NCI-H128 (cell line): Measurements from ENCODE around the gene DHX9.

ENCODE experiments used
- DNase-seq: peaks from one replicate; lab custom pipeline; 2025; ENCODE audit not compliant: unreplicated experiment; lab: John Stamatoyannopoulos, UW

The DHX9 gene

DNA sequence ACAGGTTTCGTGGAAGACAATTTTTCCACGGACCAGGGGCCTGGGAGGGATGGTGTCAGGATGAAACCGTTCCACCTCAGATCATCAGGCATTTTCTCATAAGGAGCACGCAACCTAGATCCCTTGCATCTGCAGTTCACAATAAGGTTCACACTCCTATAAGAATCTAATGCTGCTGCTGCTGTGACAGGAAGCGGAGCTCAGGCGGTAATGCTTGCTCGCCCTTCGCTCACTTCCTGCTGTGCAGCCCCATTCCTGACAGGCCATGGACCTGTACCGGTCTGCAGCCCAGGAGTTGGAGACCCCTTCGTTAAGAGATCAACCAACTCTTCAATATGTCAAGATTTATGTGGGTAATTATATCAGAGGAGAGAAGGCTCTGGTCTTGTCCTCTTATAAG, 3.3 kb upstream of the DHX9 start:
- DNase-seq, result no peak

DNA sequence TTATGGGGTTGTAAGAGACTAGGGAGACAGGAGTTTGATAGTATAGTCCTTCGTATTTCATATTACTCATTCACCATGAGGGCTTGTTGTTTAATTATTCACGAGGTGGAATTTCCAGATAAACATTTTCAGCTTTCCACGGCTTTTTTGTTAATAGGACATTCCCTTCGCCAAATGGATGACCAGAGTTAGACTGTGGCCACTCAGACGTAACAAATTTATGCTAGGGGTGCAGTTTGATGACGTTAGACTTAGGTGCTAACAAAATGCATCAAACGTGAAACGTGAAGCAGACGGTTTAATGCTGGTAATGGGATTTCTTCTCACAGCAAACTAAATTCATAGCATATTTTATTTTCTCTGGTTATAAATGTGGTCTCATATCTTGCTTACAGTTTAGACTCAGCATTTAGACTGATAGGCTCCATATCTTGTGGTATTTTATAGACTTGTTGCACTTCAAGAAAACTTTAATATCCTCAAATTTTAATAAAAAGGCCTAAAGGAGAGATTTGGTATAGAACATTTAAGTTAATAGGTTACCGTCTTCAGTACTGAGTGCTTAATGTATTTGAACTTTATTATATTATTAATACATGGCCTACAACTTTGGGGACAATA, 2.3 kb downstream of the DHX9 start:
- no peak for DNase-seq

DNA sequence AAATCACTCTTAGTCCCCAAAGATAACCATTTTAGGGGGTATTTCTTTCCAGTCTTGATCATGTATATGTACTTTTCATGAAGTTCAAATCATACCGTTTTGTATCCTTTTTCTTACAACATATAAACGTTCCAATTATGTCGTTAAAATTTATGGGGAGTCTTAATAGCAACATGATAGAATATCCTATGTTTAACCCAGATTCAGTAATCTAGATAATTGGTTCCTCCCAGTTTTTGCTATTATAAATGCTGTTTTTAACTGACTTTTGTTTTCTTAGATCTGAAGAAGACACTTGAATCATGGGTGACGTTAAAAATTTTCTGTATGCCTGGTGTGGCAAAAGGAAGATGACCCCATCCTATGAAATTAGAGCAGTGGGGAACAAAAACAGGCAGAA, 3.1 kb downstream of the DHX9 start:
- no peak for DNase-seq

DNA sequence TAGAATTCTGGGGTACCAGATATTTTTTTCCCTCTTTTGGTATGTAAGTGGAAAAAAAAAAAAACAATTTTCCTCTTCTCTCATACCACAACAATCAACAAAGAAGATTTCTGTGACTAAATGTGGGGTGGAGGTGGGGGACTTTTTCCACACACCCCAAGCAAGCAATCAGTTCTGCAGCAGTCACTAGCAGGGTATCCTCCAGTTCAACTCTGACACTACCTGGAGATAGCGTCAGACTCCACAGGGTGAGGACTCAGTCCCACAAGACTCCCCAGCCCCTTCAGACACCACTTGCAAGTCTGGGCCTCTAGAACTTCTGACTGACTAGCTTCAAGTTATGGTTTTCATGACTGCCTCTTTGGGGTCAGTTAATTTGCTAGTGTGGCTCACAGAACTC, 6.2 kb downstream of the DHX9 start:
- DNase-seq, result no peak

DNA sequence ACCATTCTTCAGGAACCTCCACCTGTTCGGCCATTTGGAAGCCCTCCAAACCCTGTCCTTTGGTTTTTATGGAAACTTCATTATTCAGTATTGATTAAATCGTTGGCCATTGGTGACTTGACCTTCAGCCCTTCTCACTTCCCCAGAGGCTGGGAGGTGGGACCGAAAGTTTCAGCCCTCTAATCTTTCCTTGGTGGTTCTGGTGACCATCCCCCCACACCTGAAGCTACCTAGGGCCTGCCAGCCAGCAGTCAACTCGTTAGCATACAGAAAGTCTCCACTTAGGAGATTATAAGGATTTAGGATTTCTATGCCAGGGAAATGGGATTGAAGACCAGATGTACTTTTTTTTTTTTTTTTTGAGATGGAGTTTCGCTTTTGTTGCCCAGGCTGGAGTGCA, 6.7 kb downstream of the DHX9 start:
- DNase-seq, result no peak

DNA sequence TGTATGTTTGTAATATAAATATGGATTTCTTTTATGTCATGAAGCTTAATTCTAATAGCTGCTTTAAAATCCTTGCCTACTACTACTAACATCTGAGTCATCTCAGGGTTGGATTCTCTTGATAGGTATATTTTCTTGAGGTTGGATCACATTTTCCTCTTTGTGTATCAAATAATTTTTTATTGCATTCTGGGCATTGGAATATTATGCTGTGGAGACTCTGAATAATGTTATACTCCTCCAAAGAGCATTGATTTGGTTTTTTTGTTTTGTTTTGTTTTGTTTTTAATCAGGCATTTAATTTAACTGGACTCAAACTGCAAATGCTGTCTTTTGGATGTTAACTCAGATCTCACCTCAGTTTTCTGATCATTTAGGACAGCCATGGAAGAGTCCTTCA, 8.0 kb downstream of the DHX9 start:
- no peak for DNase-seq

DNA sequence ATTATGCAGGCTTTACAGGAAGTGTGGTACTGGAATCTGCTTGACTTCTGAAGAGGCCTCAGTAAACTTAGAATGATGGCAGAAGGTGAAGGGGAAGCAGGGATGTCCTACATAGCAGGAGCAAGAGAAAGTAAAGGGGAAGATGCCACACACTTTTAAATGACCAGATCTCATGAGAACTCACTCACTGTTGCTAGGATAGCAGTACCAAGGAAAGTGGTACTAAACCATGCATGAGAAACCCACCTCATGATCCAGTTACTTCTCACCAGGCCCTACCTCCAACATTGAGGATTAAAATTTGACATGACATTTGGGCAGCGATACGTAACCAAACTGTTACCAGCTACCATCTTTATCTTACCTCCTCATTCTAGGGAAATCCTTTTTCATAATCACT, 9.6 kb downstream of the DHX9 start:
- DNase-seq, result no peak

DNA sequence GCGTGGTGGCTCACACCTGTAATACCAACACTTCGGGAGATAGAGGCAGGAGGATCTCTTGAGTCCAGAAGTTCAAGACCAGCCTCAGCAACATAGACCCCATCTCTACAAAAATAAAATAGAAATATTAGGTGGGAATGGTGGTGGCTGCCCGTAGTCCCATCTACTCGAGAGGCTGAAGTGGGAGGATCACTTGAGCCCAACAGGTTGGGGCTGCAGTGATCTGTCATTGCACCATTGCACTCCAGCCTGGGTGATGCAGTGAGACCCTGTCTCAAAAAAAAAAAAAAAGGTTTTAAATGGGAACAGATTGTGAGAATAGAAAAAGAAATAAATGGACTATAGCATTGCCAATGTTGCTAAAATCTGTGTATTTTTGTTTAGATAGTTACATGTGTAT, 11.2 kb downstream of the DHX9 start:
- DNase-seq, result no peak

DNA sequence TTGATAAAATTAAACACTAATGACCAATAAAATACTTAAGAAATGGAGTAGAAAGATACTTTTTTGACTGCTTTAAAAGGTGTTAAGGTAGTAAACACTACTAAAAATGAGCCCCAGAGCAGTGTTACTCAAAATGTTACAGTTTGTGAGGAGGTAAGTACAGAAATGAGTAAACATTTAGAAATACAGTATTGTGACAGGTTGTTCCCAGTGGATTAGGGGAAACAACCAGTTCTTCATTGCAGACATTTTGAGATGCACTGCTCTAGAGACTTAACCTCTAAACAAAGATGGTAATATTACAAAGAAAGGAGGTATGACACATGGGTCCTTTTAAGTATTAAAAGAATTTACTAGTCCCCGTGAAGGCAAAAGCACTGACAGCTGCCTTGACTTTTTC, 12.7 kb downstream of the DHX9 start:
- no peak for DNase-seq

DNA sequence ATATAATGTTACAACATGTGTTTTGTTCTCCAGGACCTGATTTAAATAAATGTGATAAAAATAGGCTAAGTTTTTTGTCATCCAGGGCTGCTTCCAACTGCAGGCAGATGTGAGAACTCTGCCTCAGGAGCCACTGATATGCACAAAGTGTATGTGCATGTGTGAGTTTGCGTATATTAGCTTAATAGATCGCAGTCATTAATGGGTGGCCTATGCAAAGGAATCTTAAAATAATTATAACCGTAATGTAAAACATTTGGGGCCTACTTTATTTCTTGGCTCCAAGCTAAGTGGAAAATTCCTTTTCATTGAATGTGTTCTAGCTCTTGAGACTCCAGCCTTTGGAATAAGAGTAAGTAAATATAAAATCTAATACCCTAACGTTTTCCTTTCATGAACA, 16.8 kb downstream of the DHX9 start:
- DNase-seq, result no peak

DNA sequence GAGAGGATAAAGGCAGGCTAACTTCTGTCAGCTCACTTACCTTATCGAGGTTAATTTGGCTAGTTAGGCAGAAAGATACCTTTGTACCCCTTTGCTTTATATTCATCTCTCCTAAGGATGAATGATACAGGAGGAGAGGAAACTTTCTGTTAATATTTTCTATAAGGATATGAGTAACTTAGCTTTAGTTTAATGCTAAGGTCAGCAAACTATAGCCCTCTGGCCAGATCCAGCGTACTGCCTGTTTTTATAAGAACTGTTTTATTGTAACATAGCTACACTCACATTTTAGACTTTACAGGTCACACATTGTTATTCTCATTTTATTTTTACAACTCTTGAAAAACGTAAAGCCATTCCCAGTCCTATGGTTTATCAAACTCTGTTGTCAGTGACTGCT, 18.1 kb downstream of the DHX9 start:
- DNase-seq, result no peak

DNA sequence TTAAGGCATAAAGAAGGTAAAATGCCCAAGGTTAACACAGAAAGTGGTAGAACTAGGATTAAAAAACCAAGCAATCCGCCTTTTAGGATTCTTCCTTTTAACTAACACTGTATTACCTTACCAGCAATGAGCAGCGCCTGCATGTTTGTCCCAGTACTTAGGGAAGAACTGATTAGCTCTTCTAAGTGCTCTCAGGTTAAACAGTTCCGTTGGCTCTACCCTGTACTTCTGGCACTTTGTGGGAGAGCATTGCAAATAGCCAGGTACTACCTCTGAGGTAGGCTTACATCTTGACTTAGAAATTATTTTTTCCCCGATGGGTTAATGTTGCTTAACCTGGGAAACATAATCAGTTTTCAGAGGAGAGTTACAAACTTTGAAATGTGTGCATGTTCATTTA, 21.5 kb downstream of the DHX9 start:
- DNase-seq, result no peak

DNA sequence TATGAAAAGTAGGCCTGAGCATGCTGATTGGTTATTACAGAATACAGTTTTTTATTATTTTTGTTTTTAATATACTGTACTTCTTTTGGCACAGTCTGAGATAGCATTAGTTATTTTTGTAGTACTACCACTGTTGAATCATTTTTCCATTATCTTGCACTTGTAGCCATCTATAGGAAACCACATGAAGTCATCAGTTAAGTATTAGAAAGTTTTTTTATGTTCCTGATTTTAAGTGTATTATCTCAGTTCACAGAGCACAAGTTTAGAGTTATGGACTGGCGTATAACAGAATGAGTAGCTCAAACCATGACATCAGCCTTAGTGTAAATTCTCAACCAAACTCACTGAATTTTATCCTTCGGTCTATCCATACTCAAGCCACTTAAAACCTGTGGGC, 22.8 kb downstream of the DHX9 start:
- DNase-seq, result no peak

DNA sequence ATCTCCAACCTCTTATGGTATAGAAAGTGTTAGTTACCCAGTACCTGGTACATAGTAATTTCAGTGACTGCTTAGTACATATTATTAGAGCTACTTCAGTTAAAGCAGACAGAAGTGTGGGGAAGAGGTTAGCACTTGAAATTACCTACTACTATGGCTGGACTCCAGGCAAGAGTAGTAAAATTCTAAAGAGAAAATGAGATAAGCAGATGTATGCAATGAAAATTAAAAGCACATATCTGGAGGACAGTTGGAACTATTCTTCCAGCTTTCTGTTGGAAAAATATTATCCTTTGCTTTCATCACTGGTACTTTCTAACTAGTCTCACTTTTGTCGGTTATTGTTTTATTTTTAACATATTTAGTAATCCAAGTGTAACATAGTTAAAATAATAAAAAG, 23.7 kb downstream of the DHX9 start:
- no peak for DNase-seq

DNA sequence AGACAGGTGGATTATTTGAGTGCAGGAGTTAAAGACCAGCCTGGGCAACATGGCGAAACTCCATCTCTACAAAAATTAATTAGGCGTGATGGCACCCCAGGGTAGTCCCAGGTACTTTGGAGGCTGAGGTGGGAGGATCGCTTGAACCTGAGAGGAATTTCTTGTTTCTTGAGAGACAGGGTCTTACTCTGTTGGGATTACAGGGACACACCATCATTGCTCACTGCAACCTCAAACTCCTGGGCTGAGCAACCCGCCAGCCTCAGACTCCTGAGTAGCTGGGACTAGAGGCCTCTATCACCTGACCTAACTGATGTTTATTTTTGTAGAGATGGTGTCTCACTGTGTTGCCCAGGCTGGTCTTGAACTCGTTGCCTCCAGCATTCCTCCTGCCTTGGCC, 24.8 kb downstream of the DHX9 start:
- no peak for DNase-seq

DNA sequence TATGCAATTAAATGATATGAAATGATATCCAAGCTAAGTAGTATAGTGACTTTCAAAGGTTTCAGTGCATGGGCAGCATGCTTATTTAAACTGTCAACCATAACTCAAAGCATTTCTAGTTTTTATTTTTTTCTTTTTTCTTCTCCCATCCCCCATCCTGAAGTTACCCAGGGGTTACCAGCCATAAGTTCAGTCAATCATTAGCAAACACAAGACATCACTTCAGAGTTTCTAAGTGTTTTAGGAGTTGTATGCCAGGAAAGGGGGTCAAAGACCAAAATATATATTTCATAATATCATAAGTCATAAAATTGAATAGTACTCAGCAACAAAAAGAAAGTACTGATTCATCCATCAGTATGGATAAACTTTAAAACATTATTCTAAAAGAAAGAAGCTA, 28.7 kb downstream of the DHX9 start:
- DNase-seq, result no peak

DNA sequence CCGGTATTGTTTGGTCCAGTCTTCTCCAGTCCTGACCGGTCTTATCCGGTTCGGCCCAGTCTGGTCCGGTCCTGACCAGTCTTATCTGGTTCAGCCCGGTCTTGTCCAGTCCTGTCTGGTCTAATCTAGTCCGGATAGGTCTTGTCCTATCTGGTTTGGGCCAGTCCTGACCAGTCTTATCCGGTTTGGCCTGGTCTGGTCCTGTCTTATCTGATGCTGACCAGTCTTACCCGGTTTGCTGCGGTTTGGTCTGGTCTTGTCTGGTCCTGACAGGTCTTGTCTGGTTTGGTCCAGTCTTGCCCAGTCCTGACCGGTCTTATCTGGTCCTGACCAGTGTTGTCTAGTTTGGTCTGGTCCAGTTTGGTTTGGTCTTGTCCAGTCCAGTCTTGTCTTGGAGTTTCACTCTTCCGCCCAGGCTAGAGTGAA, 30.1 kb downstream of the DHX9 start:
- DNase-seq, result no peak

DNA sequence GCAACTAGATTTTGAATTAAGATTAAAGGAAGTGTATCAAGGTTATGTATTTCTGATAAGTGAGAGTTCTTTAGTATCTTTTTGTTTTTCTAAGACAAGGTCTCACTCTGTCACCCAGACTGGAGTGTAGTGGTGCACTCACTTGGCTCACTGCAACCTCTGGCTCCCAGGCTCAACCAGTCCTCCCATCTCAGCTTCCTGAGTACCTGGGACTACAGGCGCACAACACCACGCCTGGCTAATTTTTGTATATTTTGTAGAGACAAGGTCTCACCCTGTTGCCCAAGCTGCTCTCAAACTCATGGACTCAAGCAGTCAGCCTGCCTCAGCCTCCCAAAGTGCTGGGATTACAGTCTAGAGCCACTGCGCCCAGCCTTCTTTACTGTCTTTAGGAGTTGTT, 33.7 kb downstream of the DHX9 start:
- DNase-seq, result no peak

DNA sequence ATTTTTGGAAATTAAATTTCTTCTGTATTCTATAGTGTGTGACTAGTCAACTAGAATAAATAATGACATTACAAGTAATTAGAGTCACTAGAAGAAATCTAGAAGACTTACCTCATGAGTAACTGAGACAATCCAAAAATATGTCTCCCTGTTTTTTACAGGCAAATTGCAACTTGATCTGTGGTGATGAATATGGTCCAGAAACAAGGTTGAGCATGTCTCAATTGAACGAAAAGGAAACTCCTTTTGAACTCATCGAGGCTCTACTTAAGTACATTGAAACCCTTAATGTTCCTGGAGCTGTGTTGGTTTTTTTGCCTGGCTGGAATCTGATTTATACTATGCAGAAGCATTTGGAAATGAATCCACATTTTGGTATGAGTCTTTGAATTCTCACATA, 36.7 kb downstream of the DHX9 start:
- no peak for DNase-seq

DNA sequence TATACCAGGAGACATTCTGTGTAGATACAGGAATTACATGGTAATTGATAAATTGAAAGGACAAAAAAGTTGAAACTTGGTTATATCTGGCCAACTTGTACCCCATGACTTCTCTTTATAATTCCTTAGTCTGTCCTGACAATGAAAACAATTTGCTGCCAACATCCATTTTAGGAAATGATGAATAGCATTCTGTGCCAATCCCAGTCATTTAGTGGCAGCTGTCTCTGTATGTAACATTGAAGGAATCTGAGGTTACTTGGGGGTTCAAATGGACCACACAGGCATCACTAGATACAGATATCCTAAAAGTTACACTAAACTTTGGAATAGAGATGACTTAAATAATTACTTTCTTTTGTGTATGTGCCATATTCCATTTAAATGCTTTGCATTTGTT, 38.2 kb downstream of the DHX9 start:
- DNase-seq, result no peak

DNA sequence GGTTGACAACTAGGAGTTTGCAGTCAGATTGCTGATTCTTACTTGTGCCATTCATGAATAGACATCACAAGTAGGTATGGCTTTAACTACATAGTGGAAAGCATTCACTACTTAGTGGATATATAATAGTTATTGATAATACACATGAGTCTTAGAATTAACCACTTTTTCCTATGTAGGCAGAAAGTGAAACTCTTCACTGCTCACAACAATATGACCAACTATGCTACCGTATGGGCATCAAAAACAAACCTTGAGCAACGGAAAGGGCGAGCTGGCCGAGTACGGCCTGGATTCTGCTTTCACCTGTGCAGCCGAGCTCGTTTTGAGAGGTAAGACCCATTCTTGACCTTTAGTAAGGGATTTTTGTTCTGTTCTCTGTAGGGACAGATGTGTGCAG, 38.7 kb downstream of the DHX9 start:
- no peak for DNase-seq

DNA sequence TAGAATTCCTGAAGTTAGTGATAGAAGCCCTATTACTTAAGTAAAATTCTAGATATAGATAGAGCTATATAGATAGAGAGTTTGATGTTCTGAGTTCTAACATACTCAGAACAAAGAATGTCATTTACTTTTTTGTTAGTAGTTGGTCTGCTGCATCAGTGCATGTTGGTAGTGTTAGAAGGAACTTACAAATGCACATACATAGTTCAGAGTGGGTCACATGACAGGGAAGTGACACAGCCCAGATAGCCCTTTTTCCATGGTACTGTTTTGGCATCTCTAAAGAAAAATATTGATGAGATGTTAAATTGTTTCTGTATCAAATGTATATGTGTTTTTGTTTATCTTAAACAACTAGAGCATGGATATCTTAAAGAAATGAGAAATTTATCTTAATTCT, 45.7 kb downstream of the DHX9 start:
- DNase-seq, result no peak

DNA sequence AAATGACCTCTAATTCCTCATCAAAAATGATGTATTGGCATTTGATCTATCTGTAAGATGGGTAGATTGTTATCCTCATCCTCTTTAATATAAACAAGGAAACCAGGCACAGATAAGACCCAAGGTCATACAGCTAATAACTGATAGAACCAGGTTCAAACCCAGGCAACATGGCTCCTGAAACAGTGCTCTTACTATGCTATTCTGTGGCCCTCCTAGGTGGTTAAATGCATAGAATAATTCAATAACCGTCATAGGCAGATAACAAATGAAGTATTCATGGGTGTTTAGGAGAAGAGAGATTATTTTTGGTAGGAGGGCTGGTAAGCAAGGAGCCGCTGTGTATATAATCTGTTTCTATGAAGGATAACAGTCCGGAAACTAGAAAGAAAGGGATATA, 46.4 kb downstream of the DHX9 start:
- DNase-seq, result no peak

DNA sequence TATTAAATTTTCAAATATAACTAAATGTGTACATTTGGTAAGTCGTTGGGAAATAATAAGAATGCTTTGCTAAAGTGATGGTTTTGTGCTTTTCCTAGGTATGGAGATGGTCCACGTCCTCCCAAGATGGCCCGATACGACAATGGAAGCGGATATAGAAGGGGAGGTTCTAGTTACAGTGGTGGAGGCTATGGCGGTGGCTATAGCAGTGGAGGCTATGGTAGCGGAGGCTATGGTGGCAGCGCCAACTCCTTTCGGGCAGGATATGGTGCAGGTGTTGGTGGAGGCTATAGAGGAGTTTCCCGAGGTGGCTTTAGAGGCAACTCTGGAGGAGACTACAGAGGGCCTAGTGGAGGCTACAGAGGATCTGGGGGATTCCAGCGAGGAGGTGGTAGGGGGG, 47.8 kb downstream of the DHX9 start:
- DNase-seq, result no peak
